ENCODE results near the gene KIF1B. TPM values are rescaled to one million over a fixed set of nuclear protein-coding genes. Genes with fewer than 3 reads are reported as not detected.
"Not testable (repeated sequence)": the region's sequence is repeated elsewhere in the genome, so short reads cannot be mapped to it uniquely, and the experiment has no call there.

The KIF1B gene
- total RNA-seq, 1 experiment from 2014 or later, result 28.1 TPM

DNA sequence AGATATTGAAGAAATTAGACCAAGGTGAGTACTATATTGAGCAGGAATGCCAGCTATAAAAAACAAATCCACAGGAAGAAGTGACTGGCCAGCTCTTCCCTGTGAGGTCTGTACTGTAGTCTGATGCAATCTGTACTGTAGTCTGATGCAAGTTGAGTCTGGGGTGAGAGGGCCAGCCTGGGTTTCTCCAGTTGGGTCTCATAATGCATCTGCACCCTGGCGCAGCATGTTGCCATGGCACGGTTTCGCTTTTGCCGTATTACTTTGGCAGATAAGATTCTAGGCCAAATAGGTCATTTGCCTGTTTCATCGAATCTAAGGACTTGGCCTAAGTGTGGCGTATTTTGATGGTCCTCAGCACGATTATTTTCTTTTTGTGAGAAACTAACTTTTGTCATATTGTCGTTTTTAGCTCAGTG lies 164.1 kb downstream of the KIF1B start:
- ATAC-seq, result no peak
- no peak overlapping the region for H2AFZ ChIP-seq (ENCODE audit: low read depth, low read length, poor library complexity, severe bottlenecking)
- no peaks in the 10 kb centered on the region for H4K20me1 ChIP-seq (ENCODE audit: insufficient read depth)
- H3K27me3 ChIP-seq (ENCODE audit: insufficient read depth, low read length), result no peaks in the 10 kb centered on the region
- intact Hi-C loops (cut with micrococcal nuclease), result no loop called here
- H3K27ac ChIP-seq (ENCODE audit: low read depth, low read length), result no peak overlapping the region
- H3K4me2 ChIP-seq (ENCODE audit: low read length), result no peak overlapping the region
- H3K9me2 ChIP-seq (ENCODE audit: insufficient read depth), result no peaks in the 10 kb centered on the region
- no peaks in the 10 kb centered on the region for H3K4me1 ChIP-seq (ENCODE audit: control insufficient read depth in 1 of 2, insufficient read depth in 2 of 2, low read length in 2 of 2)
- ChIA-PET POLR2A (no interaction called here), RAD21 (ENCODE audit: low non-redundant PET in 1 of 2, low total read pairs in 2 of 2, uncharacterized antibody in 2 of 2, unreplicated experiment in 2 of 2) (no interaction called here), CTCF (no interaction called here)
- H3K79me2 ChIP-seq (ENCODE audit: insufficient read depth, low read length), result no peaks in the 10 kb centered on the region
- DNase-seq (ENCODE audit: low read depth, low spot score), result no peak
- H3K9ac ChIP-seq (ENCODE audit: low read length), result no peak overlapping the region
- TF ChIP-seq CEBPB (IDR thresholded peaks at IDR 0.05; ENCODE audit: low read depth), result peak; percentile 40; the same call in 1 of the 2 replicates
- TF ChIP-seq, protein P1, sequence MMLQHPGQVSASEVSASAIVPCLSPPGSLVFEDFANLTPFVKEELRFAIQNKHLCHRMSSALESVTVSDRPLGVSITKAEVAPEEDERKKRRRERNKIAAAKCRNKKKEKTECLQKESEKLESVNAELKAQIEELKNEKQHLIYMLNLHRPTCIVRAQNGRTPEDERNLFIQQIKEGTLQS (IDR thresholded peaks at IDR 0.05), result no peak
- no peaks in the 10 kb centered on the region for H3K9me3 ChIP-seq (ENCODE audit: control insufficient read depth in 1 of 2, insufficient read depth in 1 of 2, low read depth in 1 of 2, low read length in 2 of 2)
- no peak overlapping the region for H3K4me3 ChIP-seq (replicated peaks in 1 of 2; ENCODE audit: low read depth in 1 of 2, low read length in 2 of 2)
- peaks cover 17 to 25% of the 10 kb centered on the region in 2 experiments; a peak in 3 of 4 replicates for H3K36me3 ChIP-seq (ENCODE audit: control insufficient read depth in 1 of 2, insufficient read depth in 2 of 2, low read length in 2 of 2)
- no TSS peak for BruUV-seq (replicated peaks)

DNA sequence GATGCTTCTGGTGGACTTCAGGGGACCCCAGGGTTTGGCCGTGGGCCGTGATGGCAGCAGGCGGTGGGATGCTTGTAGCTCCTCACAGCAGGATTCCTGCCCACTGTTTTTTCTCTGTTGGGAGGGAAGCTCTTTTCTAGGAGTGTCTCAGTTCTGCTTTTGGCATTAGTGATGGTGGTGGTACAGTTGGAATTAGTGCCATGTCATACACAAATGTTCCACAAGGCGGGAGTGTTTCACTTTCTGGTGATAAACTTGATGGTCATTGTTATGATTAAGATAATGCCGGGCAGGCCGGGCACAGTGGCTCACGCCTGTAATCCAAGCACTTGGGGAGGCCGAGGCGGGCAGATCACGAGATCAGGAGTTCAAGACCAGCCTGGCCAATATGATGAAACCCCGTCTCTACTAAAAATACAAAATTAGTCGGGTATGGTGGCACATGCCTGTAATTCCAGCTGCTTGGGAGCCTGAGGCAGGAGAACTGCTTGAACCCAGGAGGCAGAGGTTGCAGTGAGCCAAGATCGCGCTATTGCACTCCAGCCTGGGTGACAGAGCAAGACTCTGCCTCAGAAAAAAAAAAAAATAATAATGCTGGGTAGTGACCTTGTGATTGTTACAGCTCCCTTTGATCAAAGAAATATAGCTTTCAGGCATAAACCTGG lies 167.1 kb downstream of the KIF1B start:
- H3K4me2 ChIP-seq (ENCODE audit: low read length); H3K9me2 ChIP-seq (ENCODE audit: insufficient read depth); H3K4me1 ChIP-seq (ENCODE audit: control insufficient read depth in 1 of 2, insufficient read depth in 2 of 2, low read length in 2 of 2); H3K9me3 ChIP-seq (ENCODE audit: control insufficient read depth in 1 of 2, insufficient read depth in 1 of 2, low read depth in 1 of 2, low read length in 2 of 2); H3K27ac ChIP-seq (ENCODE audit: low read depth, low read length); RAD21 ChIA-PET (ENCODE audit: low non-redundant PET in 1 of 2, low total read pairs in 2 of 2, uncharacterized antibody in 2 of 2, unreplicated experiment in 2 of 2); H3K27me3 ChIP-seq (ENCODE audit: insufficient read depth, low read length); H3K4me3 ChIP-seq (replicated peaks in 1 of 2; ENCODE audit: low read depth in 1 of 2, low read length in 2 of 2); H3K9ac ChIP-seq (ENCODE audit: low read length); H3K79me2 ChIP-seq (ENCODE audit: insufficient read depth, low read length); POLR2A ChIA-PET; H4K20me1 ChIP-seq (ENCODE audit: insufficient read depth); BruUV-seq (replicated peaks); H2AFZ ChIP-seq (ENCODE audit: low read depth, low read length, poor library complexity, severe bottlenecking): not testable (repeated sequence)
- peaks cover 12 to 18% of the 10 kb centered on the region in 2 experiments; a peak in 3 of 4 replicates for H3K36me3 ChIP-seq (ENCODE audit: control insufficient read depth in 1 of 2, insufficient read depth in 2 of 2, low read length in 2 of 2)
- intact Hi-C loops (cut with micrococcal nuclease), result loop anchor here (1.0 kb wide), 2 partner anchors 51 to 118 kb away; no protein-coding TSS in a partner anchor
- peak; percentile 96 for ATAC-seq
- DNase-seq (ENCODE audit: low read depth, low spot score), result peak; percentile 46
- CTCF ChIA-PET, result interaction anchor here (0.9 to 1.5 kb wide), 3 partner anchors 48 to 116 kb away, joined by 3 to 5 read pairs (median 4); partner anchors contain the start of gene CENPS
- TF ChIP-seq, protein P2, sequence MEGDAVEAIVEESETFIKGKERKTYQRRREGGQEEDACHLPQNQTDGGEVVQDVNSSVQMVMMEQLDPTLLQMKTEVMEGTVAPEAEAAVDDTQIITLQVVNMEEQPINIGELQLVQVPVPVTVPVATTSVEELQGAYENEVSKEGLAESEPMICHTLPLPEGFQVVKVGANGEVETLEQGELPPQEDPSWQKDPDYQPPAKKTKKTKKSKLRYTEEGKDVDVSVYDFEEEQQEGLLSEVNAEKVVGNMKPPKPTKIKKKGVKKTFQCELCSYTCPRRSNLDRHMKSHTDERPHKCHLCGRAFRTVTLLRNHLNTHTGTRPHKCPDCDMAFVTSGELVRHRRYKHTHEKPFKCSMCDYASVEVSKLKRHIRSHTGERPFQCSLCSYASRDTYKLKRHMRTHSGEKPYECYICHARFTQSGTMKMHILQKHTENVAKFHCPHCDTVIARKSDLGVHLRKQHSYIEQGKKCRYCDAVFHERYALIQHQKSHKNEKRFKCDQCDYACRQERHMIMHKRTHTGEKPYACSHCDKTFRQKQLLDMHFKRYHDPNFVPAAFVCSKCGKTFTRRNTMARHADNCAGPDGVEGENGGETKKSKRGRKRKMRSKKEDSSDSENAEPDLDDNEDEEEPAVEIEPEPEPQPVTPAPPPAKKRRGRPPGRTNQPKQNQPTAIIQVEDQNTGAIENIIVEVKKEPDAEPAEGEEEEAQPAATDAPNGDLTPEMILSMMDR (IDR thresholded peaks at IDR 0.05 in 2 of 3, conservative IDR thresholded peaks at IDR 0.05 in 1 of 3; ENCODE audit: borderline replicate concordance in 1 of 3, insufficient read depth in 1 of 3, low read depth in 2 of 3, low read length in 2 of 3), result peak; percentile 57 to 73 (median 62)
- TF ChIP-seq RAD21 (IDR thresholded peaks at IDR 0.05; ENCODE audit: low read depth), result peak; percentile 85
- TF ChIP-seq CBX3 (IDR thresholded peaks at IDR 0.05; ENCODE audit: low read depth), result peak; percentile 20; the same call in 1 of the 2 replicates

Measured in HCT116 (cell line).